HG03064 (cell line): ENCODE data around the gene XKR7.
"Not testable (repeated sequence)": the region's sequence is repeated elsewhere in the genome, so short reads cannot be mapped to it uniquely, and the experiment has no call there.

Source experiments
- ATAC-seq: cut with Tn5 transposase; IDR thresholded peaks from one replicate; pipeline ENCODE4 v1.9.1; 2021; ENCODE audit warnings: low read depth; ENCODE audit not compliant: unreplicated experiment

Gene XKR7

GRCh38 chr20:31967830-31968249, at the start of gene XKR7:
Gene XKR7, plus strand, starts transcription at chr20:31968151. Its CDS starts 25 bp downstream, at chr20:31968176.
- no peak for ATAC-seq

GRCh38 chr20:31918466-31919105, 49.4 kb upstream of the XKR7 start:
- no peak for ATAC-seq

GRCh38 chr20:31919410-31920155, 48.4 kb upstream of the XKR7 start:
- ATAC-seq: no peak

GRCh38 chr20:31920275-31920855, 47.6 kb upstream of the XKR7 start:
- no peak for ATAC-seq

GRCh38 chr20:31921480-31921879, 46.5 kb upstream of the XKR7 start:
- ATAC-seq: not testable (repeated sequence)

- ATAC-seq: no peak
Observed at GRCh38 chr20:31922181-31922580, 45.8 kb upstream of the XKR7 start.

- no peak for ATAC-seq
Observed at GRCh38 chr20:31922588-31922987, 45.4 kb upstream of the XKR7 start.

GRCh38 chr20:31923388-31924331, 44.3 kb upstream of the XKR7 start:
- ATAC-seq: no peak

GRCh38 chr20:31924561-31924960, 43.4 kb upstream of the XKR7 start:
- no peak for ATAC-seq

- no peak for ATAC-seq
Observed at GRCh38 chr20:31925631-31926030, 42.3 kb upstream of the XKR7 start.

- no peak for ATAC-seq
Observed at GRCh38 chr20:31926493-31926892, 41.5 kb upstream of the XKR7 start.

GRCh38 chr20:31927627-31928159, 40.3 kb upstream of the XKR7 start:
- no peak for ATAC-seq

- ATAC-seq: not testable (repeated sequence)
Observed at GRCh38 chr20:31929631-31930030, 38.3 kb upstream of the XKR7 start.

GRCh38 chr20:31930779-31931178, 37.2 kb upstream of the XKR7 start:
- no peak for ATAC-seq

GRCh38 chr20:31933698-31934097, 34.3 kb upstream of the XKR7 start:
- ATAC-seq: no peak

- ATAC-seq: no peak
Observed at GRCh38 chr20:31934491-31934890, 33.5 kb upstream of the XKR7 start.

GRCh38 chr20:31934968-31935764, 32.8 kb upstream of the XKR7 start:
- ATAC-seq: no peak

- ATAC-seq: no peak
Observed at GRCh38 chr20:31936420-31936819, 31.5 kb upstream of the XKR7 start.

- no peak for ATAC-seq
Observed at GRCh38 chr20:31937820-31938219, 30.1 kb upstream of the XKR7 start.

GRCh38 chr20:31939661-31940060, 28.3 kb upstream of the XKR7 start:
- ATAC-seq: no peak
